DOHH2 (cell line): Measurements from ENCODE around the gene BCL2L1.

Source experiments
- H3F3A ChIP-seq: fragments of 200-600 bp; sonication (generic), shearing (Covaris generic); 2 replicates; pipeline ENCODE4 v1.6.0; 2016; ENCODE audit warnings: antibody characterized with exemption, mild to moderate bottlenecking; ENCODE audit not compliant: control insufficient read depth, insufficient read depth
- H3K27ac ChIP-seq: fragments of 200-600 bp; sonication (generic); 2 replicates; pipeline ENCODE4 v1.5.1; 2014; ENCODE audit warnings: low read depth, mild to moderate bottlenecking, low read length, moderate library complexity
- H3K27me3 ChIP-seq: fragments of 200-600 bp; sonication (generic); 2 replicates; pipeline ENCODE4 v1.6.1; 2014; ENCODE audit warnings: mild to moderate bottlenecking, low read length, mixed read lengths; ENCODE audit not compliant: control insufficient read depth
- H3K36me3 ChIP-seq: fragments of 200-600 bp; sonication (generic); 2 replicates; pipeline ENCODE4 v1.6.1; 2014; ENCODE audit warnings: mild to moderate bottlenecking, low read length, moderate library complexity, mixed read lengths; ENCODE audit not compliant: control insufficient read depth
- H3K4me1 ChIP-seq: fragments of 200-600 bp; sonication (generic); 2 replicates; pipeline ENCODE4 v1.6.1; 2014; ENCODE audit warnings: mild to moderate bottlenecking, low read length, mixed read lengths; ENCODE audit not compliant: control insufficient read depth
- H3K4me2 ChIP-seq: fragments of 200-600 bp; sonication (generic); 2 replicates; pipeline ENCODE4 v1.6.0; 2014; ENCODE audit warnings: mild to moderate bottlenecking, low read length, moderate library complexity
- H3K4me3 ChIP-seq: fragments of 200-600 bp; sonication (generic); 2 replicates; pipeline ENCODE4 v1.5.1; 2014; ENCODE audit warnings: mild to moderate bottlenecking, low read length, mixed read lengths
- H3K79me2 ChIP-seq: fragments of 200-600 bp; sonication (generic); 2 replicates; pipeline ENCODE4 v1.6.1; 2014; ENCODE audit warnings: mild to moderate bottlenecking, low read length, mixed read lengths; ENCODE audit not compliant: control insufficient read depth
- H3K9me2 ChIP-seq: fragments of 200-600 bp; sonication (generic); replicated peaks from 2 replicates; pipeline ENCODE4 v1.6.1; 2014; ENCODE audit warnings: mild to moderate bottlenecking, low read length, mixed read lengths; ENCODE audit not compliant: control insufficient read depth
- H3K9me3 ChIP-seq: fragments of 200-600 bp; sonication (generic); 2 replicates; pipeline ENCODE4 v1.6.1; 2014; ENCODE audit warnings: antibody characterized with exemption, low read length, mixed read lengths; ENCODE audit not compliant: control insufficient read depth, insufficient read depth
- H4K20me1 ChIP-seq: fragments of 200-600 bp; sonication (generic); 2 replicates; pipeline ENCODE4 v1.6.0; 2014; ENCODE audit warnings: low read depth, mild to moderate bottlenecking, antibody characterized with exemption, low read length, moderate library complexity; ENCODE audit not compliant: control insufficient read depth, insufficient read depth
- CTCF ChIP-seq: fragments of 200-600 bp; sonication (generic); IDR thresholded peaks from one replicate; pipeline ENCODE4 v1.5.1; 2014; ENCODE audit warnings: antibody characterized with exemption, mild to moderate bottlenecking, low read depth, low read length; ENCODE audit not compliant: poor library complexity, severe bottlenecking
- EZH2phosphoT487 ChIP-seq: fragments of 200-600 bp; sonication (generic); IDR thresholded peaks from 2 replicates; pipeline ENCODE4 v1.6.1; 2017; ENCODE audit warnings: borderline replicate concordance, mild to moderate bottlenecking, antibody characterized with exemption, low read length, moderate library complexity, mixed read lengths

The BCL2L1 gene

GRCh38 chr20:31638317-31638716, 84.4 kb downstream of the BCL2L1 start:
- Histone ChIP-seq H3K36me3 (no peaks in the 10 kb centered on the region), H3K27me3 (no peaks in the 10 kb centered on the region), H3K4me1 (no peaks in the 10 kb centered on the region), H3K4me3 (no peak overlapping the region), H3K27ac (no peak overlapping the region), H4K20me1 (no peaks in the 10 kb centered on the region), H3F3A (no peaks in the 10 kb centered on the region), H3K9me3 (no peaks in the 10 kb centered on the region), H3K9me2 (no peaks in the 10 kb centered on the region), H3K79me2 (no peaks in the 10 kb centered on the region), H3K4me2 (no peak overlapping the region)
- TF ChIP-seq EZH2phosphoT487 (no peak), CTCF (no peak)

GRCh38 chr20:31637660-31638059, 85.0 kb downstream of the BCL2L1 start, which contains the start of gene COX4I2:
TSS of gene COX4I2 (plus strand) at chr20:31637912. CDS start at chr20:31639018, 1,106 bp downstream.
- Histone ChIP-seq H3K9me3 (no peaks in the 10 kb centered on the region), H3K9me2 (no peaks in the 10 kb centered on the region), H3K27me3 (no peaks in the 10 kb centered on the region), H4K20me1 (no peaks in the 10 kb centered on the region), H3K79me2 (no peaks in the 10 kb centered on the region), H3K4me3 (no peak within 1 kb of the TSS), H3F3A (no peaks in the 10 kb centered on the region), H3K4me2 (no peak within 1 kb of the TSS), H3K4me1 (no peaks in the 10 kb centered on the region), H3K36me3 (no peaks in the 10 kb centered on the region), H3K27ac (no peak within 1 kb of the TSS)
- TF ChIP-seq CTCF (no peak), EZH2phosphoT487 (no peak)

- Histone ChIP-seq H3K9me2 (no peaks in the 10 kb centered on the region), H3K27ac (no peak overlapping the region), H3K79me2 (no peaks in the 10 kb centered on the region), H3K4me1 (no peaks in the 10 kb centered on the region), H3K27me3 (no peaks in the 10 kb centered on the region), H3K4me3 (no peak overlapping the region), H3K4me2 (no peak overlapping the region), H3K9me3 (no peaks in the 10 kb centered on the region), H3K36me3 (no peaks in the 10 kb centered on the region), H4K20me1 (no peaks in the 10 kb centered on the region), H3F3A (no peaks in the 10 kb centered on the region)
- TF ChIP-seq EZH2phosphoT487 (no peak), CTCF (no peak)
Measured at GRCh38 chr20:31633339-31633914, 89.2 kb downstream of the BCL2L1 start.
